H4 (cell line): ENCODE results near the gene OPALIN. TPM values are rescaled to one million over a fixed set of nuclear protein-coding genes. Genes with fewer than 3 reads are reported as not detected.
A peak's percentile ranks its signal among the peaks of the same experiment; 100 is the strongest.

Source experiments
- DNase-seq: peaks from one replicate; pipeline ENCODE4 v3.0.0-alpha.2; 2015; ENCODE audit warnings: low spot score
- total RNA-seq: library from RNA; depleted of rRNA; stranded (reverse); fragments of >200 nt; shearing (Covaris generic); gene quantifications from 2 replicates; pipeline ENCODE4 v1.2.3, GENCODE V29; 2014; rRNA removed

The OPALIN gene
- total RNA-seq, 1 experiment from 2014 or later, result not detected

GRCh38 chr10:96301616-96302015, 57.2 kb downstream of the OPALIN start:
- DNase-seq, result no peak

GRCh38 chr10:96299383-96299782, 59.4 kb downstream of the OPALIN start:
- peak; percentile 23 for DNase-seq

GRCh38 chr10:96298362-96298761, 60.4 kb downstream of the OPALIN start:
- no peak for DNase-seq

- DNase-seq, result no peak
Measured at GRCh38 chr10:96297486-96297885, 61.3 kb downstream of the OPALIN start.

GRCh38 chr10:96295475-96295874, 63.3 kb downstream of the OPALIN start:
- no peak for DNase-seq

Other genes with a start within 250 kb of the OPALIN start
- 4.5 and 4.7 TPM in 2 replicates for gene ZNF518A, start 228.7 kb downstream of the OPALIN start, total RNA-seq
- gene BLNK, start 87.4 kb downstream of the OPALIN start, total RNA-seq, result 0.10 TPM in 1 of 2 replicates, not detected in the other
- not detected in 2 replicates for gene DNTT, start 54.6 kb downstream of the OPALIN start, total RNA-seq
- 0.31 and 0.64 TPM in 2 replicates for gene TLL2, start 154.9 kb upstream of the OPALIN start, total RNA-seq
- gene TM9SF3, start 228.0 kb upstream of the OPALIN start, total RNA-seq, result 44.1 and 72.4 TPM in 2 replicates